Tibial nerve (tissue), 3 donors: Measurements from ENCODE around the gene EPHA10.

Experiments used
- CTCF ChIP-seq, 5 experiments: fragments of 200-600 bp in 3 of 5; fragments of 450-650 bp in 2 of 5; sonication (generic) in 3 of 5; IDR thresholded peaks; one replicate each; pipeline ENCODE4 v1.5.1; 2016 to 2019; ENCODE audit warnings: antibody characterized with exemption in 5 of 5, mild to moderate bottlenecking in 3 of 5, moderate library complexity in 2 of 5
- POLR2A ChIP-seq, 2 donors: fragments of 450-650 bp; IDR thresholded peaks; one replicate each; pipeline ENCODE4 v1.6.1; 2017; ENCODE audit warnings: antibody characterized with exemption in 2 of 2, mild to moderate bottlenecking in 2 of 2, moderate library complexity in 2 of 2

GRCh38 chr1:37807220-37807554, 42.3 kb upstream of the EPHA10 start:
- TF ChIP-seq CTCF (IDR thresholded peaks at IDR 0.05) (no peak), POLR2A (IDR thresholded peaks at IDR 0.05) (no peak)
